Suppressor macrophage treated with lipopolysaccharide for 4 hours (primary cell): ENCODE data around the gene TOGARAM2.
"Not testable (repeated sequence)": the region's sequence is repeated elsewhere in the genome, so short reads cannot be mapped to it uniquely, and the experiment has no call there.

ENCODE experiments used
- DNase-seq: peaks from one replicate; pipeline ENCODE4 v3.0.0-alpha.2; 2020

The TOGARAM2 gene

DNA sequence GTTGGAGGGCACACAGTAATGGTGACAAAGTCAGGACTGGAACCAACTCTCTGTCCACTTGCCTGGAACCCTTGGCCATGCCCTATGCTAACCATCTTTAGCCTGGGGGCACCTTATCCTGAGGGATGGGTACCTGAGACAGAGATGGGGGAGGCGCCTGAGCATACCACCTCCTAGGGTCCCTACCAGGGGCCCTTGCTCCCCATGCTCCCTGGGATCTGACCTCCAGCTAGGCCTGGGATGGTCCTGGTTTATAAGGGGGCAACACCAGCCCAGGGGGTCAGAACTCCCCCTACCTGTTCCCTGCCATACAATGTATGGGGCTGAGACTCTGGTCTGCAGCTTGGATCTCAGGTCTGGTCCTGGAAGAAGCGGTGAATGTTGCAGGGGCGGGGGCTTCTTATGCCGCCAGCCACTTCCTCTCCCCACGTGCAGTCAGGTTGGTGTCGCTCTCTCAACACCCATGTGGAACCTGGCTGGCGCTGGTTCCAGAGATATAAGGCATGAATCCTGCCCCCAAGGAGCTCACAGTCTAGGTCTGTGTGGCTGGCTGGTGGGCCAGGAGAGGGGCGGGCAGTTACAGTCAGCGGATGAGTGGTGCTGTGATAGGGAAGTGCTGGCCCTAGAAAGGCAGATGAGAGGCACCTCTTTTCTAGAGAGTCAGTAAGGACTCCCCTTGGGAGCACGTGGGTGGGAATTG, 3.8 kb upstream of the TOGARAM2 start:
- no peak for DNase-seq

- not testable (repeated sequence) for DNase-seq
Observed at GRCh38 chr2:28978001-28978400, 3.1 kb upstream of the TOGARAM2 start.

GRCh38 chr2:28978606-28979005, 2.5 kb upstream of the TOGARAM2 start:
- no peak for DNase-seq

DNA sequence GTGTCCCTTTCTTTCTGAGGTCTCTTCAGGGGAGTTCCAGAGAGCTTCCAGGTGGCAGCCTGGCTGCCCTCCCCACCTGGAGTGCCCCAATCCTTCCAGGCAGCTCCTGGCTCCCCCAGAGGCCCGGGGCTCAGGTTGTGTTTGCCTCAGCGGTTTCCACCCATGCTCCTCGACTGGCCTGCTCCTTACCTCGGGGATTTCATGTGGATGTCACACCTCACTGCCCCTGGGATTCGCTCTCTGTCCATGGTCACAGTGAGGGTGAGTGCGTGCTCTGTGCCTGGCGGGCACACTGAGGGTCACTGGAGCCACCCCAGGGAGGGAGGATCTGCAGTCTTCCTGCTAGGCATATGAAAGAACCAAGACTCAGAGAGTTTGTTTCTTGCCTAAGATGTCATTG, 2.1 kb upstream of the TOGARAM2 start:
- no peak for DNase-seq

DNA sequence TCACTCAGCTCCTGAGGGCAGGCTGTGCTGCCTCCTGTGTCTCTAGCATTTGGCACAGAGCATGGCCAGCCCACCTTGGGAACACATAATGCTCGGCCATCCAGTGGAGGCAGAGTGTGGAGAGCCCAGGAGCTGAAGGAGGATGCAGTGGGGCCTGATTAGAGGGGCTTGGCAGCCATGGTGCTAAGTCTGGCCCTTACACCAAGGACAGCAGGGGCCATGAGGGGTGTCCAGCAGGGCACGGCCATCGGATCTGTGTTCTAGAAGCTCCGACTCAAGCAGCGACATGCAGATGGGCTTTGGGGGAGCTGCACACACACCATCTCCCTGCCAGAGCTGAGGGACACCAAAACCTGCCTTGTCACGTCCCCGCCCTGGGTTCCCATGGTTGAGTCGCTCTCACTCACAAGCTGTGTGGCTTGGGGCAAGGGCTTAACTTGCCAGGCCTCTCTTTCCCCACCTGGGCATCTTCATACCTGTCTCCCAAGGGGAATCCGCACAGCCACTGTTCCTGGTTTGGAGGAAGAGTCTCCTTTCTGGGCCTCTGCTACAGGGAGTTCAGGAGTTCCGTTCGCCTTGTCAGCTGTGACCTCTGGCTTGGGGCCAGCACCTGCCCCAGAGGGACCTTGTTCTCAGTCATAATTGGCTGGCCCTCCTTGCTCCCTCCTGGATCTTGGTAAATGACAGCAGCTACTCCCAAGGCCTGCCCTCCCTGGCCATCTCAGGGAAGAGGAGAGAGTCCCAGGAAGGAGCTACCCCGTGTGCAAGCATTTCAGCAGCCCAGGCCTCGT, 1.3 kb upstream of the TOGARAM2 start:
- no peak for DNase-seq

DNA sequence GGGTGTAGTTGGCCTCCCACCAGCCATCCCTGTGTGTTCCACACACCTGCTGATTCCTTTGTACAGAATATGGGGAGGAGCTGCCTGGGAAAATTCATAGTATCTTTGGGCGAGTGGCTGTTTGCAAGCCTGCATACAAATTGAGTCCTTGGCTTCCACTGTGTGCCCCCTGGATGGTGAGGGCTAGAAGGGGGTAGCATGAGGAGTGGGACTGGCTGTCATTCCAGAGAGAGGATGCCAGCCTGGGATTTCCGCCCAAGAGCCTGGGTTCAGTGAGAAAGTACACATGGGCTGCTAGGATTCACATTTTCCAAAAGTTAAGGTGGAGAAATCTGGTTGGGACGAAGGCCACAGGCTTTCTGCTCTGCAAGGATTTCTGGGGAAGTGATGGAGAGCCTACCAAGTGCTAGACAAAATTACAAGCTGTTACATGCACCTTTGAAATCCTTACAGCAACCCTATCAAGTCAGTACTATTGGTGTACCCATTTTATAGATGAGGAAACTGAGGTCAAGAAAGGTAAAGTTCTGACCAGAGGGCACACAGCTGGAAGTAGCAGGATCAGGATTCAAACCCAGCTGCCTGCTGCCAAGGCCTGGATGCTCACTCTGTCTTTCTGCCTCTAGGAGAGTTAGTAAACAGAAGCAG, 606 bp upstream of the TOGARAM2 start:
- DNase-seq: no peak

GRCh38 chr2:28981620-28982376, 700 bp downstream of the TOGARAM2 start:
- DNase-seq: no peak

DNA sequence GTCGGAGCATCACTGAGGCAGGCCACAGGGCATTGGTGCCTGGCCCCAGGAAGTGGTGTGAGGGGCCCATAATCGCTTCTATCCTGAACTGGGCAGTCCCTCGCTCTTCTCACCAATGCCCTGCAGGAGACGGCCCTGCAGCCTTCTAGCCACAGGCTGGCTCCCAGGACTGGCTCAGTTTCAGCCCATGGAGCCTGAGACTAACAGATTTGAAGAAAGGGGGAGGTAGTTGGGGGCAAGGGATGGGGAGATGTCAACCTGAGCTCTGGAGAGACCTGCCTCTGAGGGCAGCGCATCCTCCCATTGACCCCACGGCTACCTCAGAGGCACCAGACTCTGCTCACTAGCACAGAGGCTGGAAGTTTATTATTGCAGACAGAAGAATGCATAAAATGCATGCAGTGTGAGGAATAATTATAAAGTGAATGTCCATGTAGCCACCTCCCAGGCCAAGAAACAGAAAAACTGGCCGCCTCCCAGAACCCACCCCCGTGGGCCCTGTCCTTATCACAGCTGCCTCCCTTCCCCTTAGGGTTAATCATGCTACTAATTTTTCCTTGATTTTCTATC, 1.4 kb downstream of the TOGARAM2 start:
- DNase-seq: no peak

DNA sequence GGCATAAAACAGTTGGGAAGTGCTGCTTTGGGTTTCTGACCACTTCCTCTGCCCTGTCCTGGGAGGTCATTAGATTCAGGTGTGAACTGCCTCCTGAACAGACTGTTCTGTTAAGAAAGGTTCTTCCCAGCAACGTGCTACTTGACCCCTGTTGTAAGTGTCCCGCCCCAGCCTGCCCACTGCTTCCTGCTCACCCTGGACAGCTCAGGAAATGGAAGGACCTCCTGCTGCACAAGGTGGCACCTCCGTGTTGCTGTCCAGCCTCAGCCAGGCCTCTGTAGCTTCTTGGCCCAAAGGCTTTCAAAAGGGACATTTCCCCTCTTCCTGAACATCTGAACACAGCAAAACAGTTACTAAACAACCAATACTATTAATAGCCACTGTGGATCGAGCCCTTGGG, 5.3 kb downstream of the TOGARAM2 start:
- no peak for DNase-seq

- DNase-seq: no peak
Observed at GRCh38 chr2:28989973-28990372, 8.9 kb downstream of the TOGARAM2 start.

DNA sequence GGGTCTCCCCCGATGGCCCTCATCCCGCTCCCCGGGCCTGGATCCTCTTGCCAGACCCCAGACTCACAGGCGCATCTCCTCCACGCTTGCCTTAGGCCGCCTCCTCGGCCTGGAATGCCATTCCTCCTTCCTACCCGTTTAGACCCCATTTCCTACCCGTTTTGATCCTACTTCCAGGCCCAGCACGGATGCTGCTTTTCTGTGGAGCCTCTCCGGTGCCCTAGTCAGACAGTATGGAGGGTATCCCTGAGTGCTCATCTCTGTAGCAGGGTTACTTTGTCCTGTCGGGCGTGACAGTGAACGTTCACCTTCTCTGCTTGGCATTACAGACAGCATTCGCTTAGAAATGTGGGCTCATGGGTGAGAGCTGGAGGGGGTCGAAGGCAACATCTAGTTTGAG, 9.3 kb downstream of the TOGARAM2 start:
- DNase-seq: no peak

GRCh38 chr2:28991021-28991420, 9.9 kb downstream of the TOGARAM2 start:
- no peak for DNase-seq

- no peak for DNase-seq
Observed at GRCh38 chr2:28991460-28991859, 10.4 kb downstream of the TOGARAM2 start.

- DNase-seq: no peak
Observed at GRCh38 chr2:28993206-28993960, 12.3 kb downstream of the TOGARAM2 start.

- DNase-seq: no peak
Observed at GRCh38 chr2:28994074-28994473, 13.0 kb downstream of the TOGARAM2 start.

DNA sequence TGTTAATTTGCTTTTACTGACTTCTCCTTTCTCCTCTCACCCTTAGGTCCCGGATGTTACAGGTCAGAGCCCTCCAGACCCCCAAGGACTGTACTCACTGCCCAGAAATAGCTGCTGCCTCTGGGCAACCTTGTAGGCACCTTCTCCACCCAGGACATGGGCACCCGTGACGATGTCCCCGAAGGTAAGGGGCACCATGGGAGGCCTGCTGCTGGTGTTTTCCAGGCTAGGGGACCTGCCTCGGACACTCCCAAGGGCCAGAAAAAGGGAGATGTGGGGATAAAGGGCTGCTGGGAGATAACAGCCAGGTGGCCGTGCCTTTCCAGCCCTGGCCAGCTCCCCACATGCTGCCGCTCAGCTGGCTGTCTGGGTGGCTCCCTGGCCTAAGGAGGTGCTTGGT, 13.6 kb downstream of the TOGARAM2 start:
- no peak for DNase-seq

- DNase-seq: peak; percentile 18
Observed at GRCh38 chr2:28995765-28996750, 15.0 kb downstream of the TOGARAM2 start.

DNA sequence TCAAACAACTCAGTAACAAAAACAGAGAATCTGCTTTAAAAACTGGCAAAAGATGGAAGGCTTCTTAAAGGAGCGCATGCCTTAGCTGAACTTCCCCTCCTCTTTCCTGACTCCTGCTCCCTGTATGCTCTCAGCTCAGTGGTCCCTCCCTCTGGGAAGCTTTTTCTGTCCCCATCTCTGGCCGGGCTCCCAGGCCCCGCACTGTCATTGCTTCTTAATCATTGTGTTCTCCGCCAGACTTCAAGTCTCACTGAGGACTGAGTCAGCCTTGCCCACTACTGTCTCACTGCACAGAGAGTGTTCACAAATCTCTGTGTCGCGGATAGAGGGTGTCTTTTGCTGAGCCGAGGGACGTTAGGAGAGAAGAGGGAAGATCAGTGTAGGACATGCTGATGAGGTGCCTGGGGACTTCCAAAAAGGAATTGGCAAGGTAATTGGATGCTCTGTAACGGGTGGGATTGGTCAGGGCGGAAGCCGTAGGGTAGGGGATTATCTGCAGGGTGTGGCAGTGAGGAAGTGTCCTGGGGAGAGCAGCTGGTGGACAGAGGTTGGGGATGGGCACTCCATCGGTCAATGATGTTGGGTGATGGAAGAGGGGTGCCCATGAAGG, 16.2 kb downstream of the TOGARAM2 start:
- no peak for DNase-seq

GRCh38 chr2:28997847-28998735, 17.0 kb downstream of the TOGARAM2 start:
- no peak for DNase-seq
